Measurements from ENCODE around the gene GYPA.

- TF ChIP-seq, protein P1, sequence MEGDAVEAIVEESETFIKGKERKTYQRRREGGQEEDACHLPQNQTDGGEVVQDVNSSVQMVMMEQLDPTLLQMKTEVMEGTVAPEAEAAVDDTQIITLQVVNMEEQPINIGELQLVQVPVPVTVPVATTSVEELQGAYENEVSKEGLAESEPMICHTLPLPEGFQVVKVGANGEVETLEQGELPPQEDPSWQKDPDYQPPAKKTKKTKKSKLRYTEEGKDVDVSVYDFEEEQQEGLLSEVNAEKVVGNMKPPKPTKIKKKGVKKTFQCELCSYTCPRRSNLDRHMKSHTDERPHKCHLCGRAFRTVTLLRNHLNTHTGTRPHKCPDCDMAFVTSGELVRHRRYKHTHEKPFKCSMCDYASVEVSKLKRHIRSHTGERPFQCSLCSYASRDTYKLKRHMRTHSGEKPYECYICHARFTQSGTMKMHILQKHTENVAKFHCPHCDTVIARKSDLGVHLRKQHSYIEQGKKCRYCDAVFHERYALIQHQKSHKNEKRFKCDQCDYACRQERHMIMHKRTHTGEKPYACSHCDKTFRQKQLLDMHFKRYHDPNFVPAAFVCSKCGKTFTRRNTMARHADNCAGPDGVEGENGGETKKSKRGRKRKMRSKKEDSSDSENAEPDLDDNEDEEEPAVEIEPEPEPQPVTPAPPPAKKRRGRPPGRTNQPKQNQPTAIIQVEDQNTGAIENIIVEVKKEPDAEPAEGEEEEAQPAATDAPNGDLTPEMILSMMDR (IDR thresholded peaks at IDR 0.05), result no peak
- no peak for TF ChIP-seq POLR2A (IDR thresholded peaks at IDR 0.05)
These were observed 40.9 kb upstream of the GYPA start for GRCh38 chr4:144181391-144181790.
